Epithelial cell of esophagus (primary cell): ENCODE results near the gene RNF214.

Experiments
- DNase-seq: peaks from one replicate; pipeline ENCODE4 v3.0.0; 2010; ENCODE audit warnings: low read depth
- H3K4me3 ChIP-seq: 2 replicates; pipeline ENCODE4 v1.5.1; 2011; ENCODE audit warnings: mild to moderate bottlenecking, low read length, control low read depth
- CTCF ChIP-seq: IDR thresholded peaks from 2 replicates; pipeline ENCODE4 v1.5.1; 2011; ENCODE audit warnings: low read depth, mild to moderate bottlenecking, low read length, control low read depth, inconsistent platforms; ENCODE audit not compliant: insufficient read depth; ENCODE audit errors: missing control alignments

The RNF214 gene

GRCh38 chr11:117290809-117291396, 58.4 kb downstream of the RNF214 start, which contains the start of gene BACE1-AS:
Gene BACE1-AS (plus strand): TSS chr11:117291346.
- no peak for TF ChIP-seq CTCF
- no peak within 1 kb of the TSS for H3K4me3 ChIP-seq
- no peak for DNase-seq

- DNase-seq: no peak
- no peak for TF ChIP-seq CTCF
Observed at GRCh38 chr11:117292616-117293015, 60.1 kb downstream of the RNF214 start.

GRCh38 chr11:117295438-117296137, 63.1 kb downstream of the RNF214 start:
- no peak for DNase-seq
- no peak overlapping the region for H3K4me3 ChIP-seq
- no peak for TF ChIP-seq CTCF

More at GRCh38 chr11:117292616-117293015, 60.1 kb downstream of the RNF214 start:
- no peak overlapping the region for H3K4me3 ChIP-seq

GRCh38 chr11:117296881-117297280, 64.4 kb downstream of the RNF214 start:
- no peak for TF ChIP-seq CTCF
- H3K4me3 ChIP-seq: no peak overlapping the region
- DNase-seq: no peak

GRCh38 chr11:117298195-117298594, 65.7 kb downstream of the RNF214 start:
- no peak for TF ChIP-seq CTCF
- DNase-seq: no peak
- H3K4me3 ChIP-seq: no peak overlapping the region

- H3K4me3 ChIP-seq: no peak overlapping the region
- DNase-seq: no peak
- TF ChIP-seq CTCF: no peak
Observed at GRCh38 chr11:117299351-117300282, 67.1 kb downstream of the RNF214 start.
